Measurements from ENCODE around the gene TPCN2. TPM values are rescaled to one million over a fixed set of nuclear protein-coding genes. Genes with fewer than 3 reads are reported as not detected.
A peak's percentile ranks its signal among the peaks of the same experiment; 100 is the strongest.
"Not testable (repeated sequence)": the region's sequence is repeated elsewhere in the genome, so short reads cannot be mapped to it uniquely, and the experiment has no call there.

The TPCN2 gene
- total RNA-seq, 1 donor from 2014 or later, result 8.6 TPM

- no peak for DNase-seq
Observed at GRCh38 chr11:69076129-69076791, 27.5 kb downstream of the TPCN2 start.

DNA sequence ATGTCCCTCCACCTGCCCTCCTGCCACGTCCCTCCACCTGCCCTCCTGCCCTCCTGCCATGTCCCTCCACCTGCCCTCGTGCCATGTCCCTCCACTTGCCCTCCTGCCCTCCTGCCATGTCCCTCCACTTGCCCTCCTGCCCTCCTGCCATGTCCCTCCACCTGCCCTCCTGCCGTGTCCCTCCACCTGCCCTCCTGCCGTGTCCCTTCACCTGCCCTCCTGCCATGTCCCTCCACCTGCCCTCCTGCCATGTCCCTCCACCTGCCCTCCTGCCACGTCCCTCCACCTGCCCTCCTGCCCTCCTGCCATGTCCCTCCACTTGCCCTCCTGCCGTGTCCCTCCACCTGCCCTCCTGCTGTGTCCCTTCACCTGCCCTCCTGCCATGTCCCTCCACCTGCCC is 28.2 kb downstream of the TPCN2 start:
- DNase-seq, result not testable (repeated sequence)

- DNase-seq, result no peak
Observed at GRCh38 chr11:69078508-69078907, 29.8 kb downstream of the TPCN2 start.

- DNase-seq, result no peak
Observed at GRCh38 chr11:69078930-69079605, 30.3 kb downstream of the TPCN2 start.

GRCh38 chr11:69079661-69080256 is 31.0 kb downstream of the TPCN2 start:
- DNase-seq, result no peak

DNA sequence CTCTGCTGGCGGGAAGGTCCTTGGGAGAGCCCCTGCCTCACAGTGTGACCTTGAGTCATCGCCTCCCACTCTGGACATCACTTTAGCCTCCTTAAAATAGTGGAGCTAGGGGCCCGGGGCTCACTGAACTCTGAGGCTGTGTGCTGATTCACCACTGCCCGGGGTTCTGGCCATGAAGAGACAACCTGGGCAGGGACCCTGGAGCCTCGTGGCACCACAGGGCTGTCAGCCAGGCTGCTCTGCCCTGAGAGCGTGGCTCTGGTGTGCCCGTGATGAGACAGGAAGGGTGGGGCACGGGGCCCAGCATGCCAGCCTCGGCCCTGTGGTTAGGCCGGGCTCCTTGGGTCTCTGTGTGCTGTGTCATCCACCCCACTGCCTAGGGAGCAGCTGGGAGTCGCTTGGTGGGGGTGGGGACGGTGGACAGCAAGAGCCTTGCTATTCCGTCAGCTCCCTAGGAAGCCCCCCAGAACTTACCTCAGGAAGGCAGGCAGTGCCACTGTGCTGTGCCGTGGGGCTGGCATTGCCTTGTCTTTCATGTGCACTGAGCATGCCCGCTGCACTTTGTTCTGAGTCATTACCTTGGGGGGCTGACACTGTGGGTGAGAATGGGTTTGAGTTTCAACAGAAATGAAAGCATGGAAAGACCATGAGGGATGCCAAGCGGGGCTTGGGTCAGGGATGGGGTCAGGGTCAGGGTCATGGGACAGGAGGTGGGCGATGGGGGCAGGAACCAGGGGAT is 31.7 kb downstream of the TPCN2 start:
- DNase-seq, result no peak

GRCh38 chr11:69081180-69081579 is 32.4 kb downstream of the TPCN2 start:
- no peak for DNase-seq

GRCh38 chr11:69083531-69084247 is 35.0 kb downstream of the TPCN2 start:
- no peak for DNase-seq

- DNase-seq, result no peak
Observed at GRCh38 chr11:69084371-69084770, 35.6 kb downstream of the TPCN2 start.

DNA sequence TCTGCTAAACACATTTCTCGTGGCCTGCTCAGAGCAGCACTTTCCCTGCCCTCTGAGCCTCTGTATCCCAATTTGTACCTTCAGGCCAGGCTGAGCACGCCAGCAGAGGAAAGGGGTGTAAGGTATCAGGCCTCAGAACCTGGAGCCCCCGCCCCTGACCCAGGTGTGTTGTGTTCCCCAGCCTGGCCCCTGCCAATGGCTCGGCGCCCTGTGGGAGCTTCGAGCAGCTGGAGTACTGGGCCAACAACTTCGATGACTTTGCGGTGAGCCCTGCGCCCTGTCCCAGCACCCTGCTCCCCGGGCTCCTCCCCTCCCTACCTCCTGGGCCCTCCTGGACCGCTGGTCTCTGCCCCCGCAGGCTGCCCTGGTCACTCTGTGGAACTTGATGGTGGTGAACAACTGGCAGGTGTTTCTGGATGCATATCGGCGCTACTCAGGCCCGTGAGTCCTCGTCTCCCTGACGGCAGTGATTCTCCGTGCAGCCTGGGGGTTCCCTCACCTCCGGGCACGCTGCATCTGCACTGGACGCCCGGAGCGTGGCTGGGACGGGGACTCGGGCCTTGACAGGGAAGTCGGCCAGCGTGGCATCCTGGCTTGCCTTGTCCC is 36.9 kb downstream of the TPCN2 start:
- no peak for DNase-seq

DNA sequence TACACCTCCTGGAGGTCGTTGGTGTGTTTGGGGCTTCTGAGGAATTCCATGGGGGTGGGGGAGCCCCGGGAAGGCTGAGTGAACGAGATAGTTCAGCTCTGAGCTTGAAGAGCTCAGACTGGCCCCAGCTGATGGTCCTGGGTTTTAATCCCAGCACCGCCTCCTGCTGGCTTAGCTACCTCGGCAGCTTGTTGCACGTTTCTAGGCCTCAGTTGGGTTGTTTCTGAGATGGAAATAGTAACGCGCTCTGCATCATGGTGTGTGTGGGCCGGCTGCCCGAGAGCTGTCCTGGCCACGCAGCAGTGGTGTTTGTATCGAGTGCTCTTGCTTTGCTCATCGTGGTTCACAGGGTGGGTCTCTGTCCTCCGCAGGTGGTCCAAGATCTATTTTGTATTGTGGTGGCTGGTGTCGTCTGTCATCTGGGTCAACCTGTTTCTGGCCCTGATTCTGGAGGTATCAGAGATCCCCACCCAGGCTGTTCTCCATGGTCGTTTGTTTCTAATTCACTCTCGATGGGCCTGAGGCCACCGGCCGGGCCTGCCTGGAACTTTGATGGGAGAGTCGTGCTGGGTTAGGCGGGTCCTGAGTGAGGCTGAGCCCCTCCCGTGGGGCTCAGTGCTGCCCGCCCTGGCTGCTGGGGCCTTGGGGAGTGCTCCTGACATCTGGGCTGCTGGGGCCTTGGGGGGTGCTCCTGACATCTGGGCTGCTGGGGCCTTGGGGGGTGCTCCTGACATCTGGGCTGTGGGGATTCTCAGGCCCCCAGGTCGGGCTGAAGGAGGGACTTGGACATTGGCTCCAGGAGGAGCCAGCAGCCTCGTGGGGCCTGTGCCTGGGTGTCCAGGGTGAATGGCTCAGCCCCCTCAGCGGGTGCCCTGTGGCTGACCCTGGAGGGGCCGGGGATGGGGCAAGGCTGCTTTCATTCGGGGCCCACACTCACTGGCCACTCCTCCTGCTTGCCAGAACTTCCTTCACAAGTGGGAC is 37.7 kb downstream of the TPCN2 start:
- no peak for DNase-seq

- no peak for DNase-seq
Observed at GRCh38 chr11:69087133-69087524, 38.4 kb downstream of the TPCN2 start.

GRCh38 chr11:69087811-69088210 is 39.1 kb downstream of the TPCN2 start:
- no peak for DNase-seq

DNA sequence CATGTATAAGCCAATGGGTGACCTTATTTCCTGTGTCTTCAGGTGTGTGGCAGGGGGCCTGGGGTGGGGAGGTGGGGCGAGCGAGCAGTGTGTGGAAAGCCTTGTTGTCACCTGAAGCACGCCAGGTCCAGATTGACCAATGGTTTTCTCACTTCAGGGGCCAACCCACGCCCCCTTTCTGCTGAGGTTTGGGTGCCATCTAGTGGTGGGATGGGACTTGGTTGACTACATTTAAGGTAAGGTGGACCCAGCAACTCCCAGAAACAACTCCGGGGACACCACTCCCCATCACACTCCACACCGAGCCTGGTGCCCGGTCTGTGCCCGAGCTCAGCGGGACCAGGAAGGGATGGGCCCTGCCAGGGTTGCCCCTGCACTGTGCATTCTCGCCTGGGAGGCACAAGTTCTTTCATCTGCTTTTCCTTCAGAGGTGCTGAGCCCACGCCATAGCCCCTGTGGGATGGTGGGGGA is 40.0 kb downstream of the TPCN2 start:
- DNase-seq, result peak; percentile 35

DNA sequence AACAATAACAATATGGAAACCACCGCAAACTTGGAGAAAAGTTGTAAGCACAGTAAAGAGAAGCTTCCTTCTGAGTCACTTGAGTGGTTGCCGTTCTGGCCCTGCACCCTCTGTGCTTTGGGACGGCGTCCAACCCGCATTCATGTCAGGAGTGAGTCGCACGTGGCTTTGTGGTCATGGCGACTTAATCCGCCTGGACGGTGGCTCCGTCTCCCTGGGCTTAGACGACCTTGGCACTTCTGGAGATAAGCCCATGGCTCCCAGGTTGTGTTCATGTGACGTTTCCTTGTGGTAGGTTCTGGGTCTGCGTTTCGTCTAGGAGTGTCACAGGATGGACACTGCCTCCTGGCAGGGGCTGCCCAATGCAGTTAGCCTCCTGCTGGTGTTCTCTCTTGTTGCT is 40.5 kb downstream of the TPCN2 start:
- DNase-seq, result no peak

GRCh38 chr11:69091638-69092165 is 43.0 kb downstream of the TPCN2 start:
- no peak for DNase-seq

DNA sequence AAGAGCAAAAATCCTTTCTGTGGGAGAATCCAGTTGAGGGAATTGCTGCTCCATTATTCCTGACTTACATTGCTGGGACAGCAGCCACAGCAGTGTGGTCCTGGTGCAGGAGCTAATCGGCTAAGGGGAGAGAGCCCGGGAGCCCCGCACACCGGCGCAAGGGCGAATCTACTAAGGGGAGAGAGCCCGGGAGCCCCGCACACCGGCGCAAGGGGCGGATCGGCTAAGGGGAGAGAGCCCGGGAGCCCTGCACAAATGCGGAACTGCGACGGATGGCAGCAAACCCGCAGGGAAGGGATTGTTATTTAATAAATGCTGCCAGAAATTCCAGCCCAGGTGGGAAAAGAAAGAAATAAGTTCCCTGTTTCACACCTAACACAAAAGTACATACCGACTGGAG is 43.5 kb downstream of the TPCN2 start:
- DNase-seq, result no peak

DNA sequence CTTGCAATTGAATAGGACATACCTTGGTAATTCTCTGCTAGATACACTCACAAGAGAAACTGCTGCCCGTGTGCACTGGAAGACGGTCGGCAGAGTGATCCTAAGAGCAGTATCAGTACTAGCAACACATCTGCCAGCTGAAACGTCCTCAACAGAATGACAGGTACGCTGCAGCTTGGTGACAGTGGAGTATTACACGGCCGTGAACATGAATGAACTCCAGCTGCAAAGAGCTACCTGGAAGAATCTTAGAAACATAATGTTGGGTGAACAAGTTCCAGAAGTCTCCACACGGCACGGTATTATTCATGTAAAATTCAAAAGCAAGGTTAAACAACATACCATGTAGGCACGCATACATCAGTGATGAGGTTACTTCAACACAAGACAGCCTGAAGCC is 44.4 kb downstream of the TPCN2 start:
- no peak for DNase-seq

DNA sequence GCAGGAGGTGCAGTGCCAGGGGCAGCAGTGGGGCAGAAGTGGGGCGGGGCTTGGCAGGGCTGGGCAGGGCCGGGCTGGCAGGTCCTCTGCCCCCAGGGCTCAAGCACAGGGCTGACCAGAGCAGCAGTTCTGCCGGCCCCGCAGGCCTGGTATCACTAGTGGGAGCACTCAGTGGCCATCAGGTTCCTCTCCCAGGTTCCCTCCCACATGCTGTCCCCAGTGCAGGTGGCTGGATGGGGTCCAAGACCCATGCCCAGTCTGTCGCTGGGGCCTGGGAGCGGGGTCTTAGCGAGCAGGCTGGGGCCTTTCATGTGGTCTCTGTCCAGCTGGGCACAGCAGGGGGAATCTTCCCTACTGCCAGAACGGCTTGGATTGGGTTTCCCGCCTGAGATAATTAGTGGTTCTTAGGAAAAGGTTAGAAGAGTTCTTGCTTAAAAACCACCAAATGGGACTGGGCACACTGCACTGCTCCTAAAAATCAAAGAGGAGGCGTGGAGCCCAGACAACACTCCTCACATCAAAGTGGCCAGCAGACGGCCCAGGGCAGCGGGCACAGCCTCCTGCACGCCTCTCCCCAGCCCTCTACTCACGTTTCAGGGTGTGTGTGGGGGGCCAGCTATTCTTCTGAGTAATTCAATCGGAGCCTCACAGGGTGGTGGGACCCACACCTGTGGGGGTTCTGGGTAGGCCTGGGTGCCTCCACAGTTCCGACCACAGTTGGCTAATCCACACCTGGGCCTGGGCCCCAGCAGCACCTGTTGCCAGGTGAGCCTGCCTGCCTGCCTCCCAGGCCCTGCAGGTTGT is 45.6 kb downstream of the TPCN2 start:
- DNase-seq, result no peak
